A673 (cell line): ENCODE results near the gene CBX1. TPM values are rescaled to one million over a fixed set of nuclear protein-coding genes. Genes with fewer than 3 reads are reported as not detected.

Source experiments
- BruUV-seq: library from RNA; stranded (reverse); fragments of 400-500 nt; replicated peaks from 2 replicates; lab custom pipeline; 2021; lab: Mats Ljungman, UMichigan
- CTCF ChIA-PET: fragments of 300-600 bp; sonication (Branson Sonifier 250); formaldehyde crosslinking; loops from one replicate; lab custom pipeline; 2022; ENCODE audit warnings: antibody characterized with exemption; lab: Charles Lee
- POLR2A ChIA-PET: fragments of 300-600 bp; sonication (Branson Sonifier 250); formaldehyde crosslinking; loops from one replicate; lab custom pipeline; 2022; ENCODE audit warnings: antibody characterized with exemption; ENCODE audit not compliant: low non-redundant PET; lab: Charles Lee
- DNase-seq: peaks from one replicate; pipeline ENCODE4 v3.0.0-alpha.2; 2015; ENCODE audit warnings: low spot score
- H3K27ac ChIP-seq: fragments of 200-600 bp; sonication (generic); 2 replicates; pipeline ENCODE4 v1.5.1; 2016; ENCODE audit warnings: mixed run types, low read depth, mild to moderate bottlenecking, mixed read lengths, antibody characterized with exemption, low read length; ENCODE audit not compliant: poor library complexity, severe bottlenecking
- H3K27me3 ChIP-seq: fragments of 200-600 bp; sonication (generic); replicated peaks from 2 replicates; pipeline ENCODE4 v1.6.1; 2017; ENCODE audit warnings: mixed run types, low read depth, mild to moderate bottlenecking, mixed read lengths, antibody characterized with exemption, low read length; ENCODE audit not compliant: insufficient read depth, poor library complexity
- H3K36me3 ChIP-seq: fragments of 200-600 bp; sonication (generic); 2 replicates; pipeline ENCODE4 v1.6.1; 2016; ENCODE audit warnings: mixed run types, mild to moderate bottlenecking, mixed read lengths, antibody characterized with exemption, low read length; ENCODE audit not compliant: insufficient read depth, poor library complexity, severe bottlenecking
- H3K4me1 ChIP-seq: fragments of 200-600 bp; sonication (generic); 2 replicates; pipeline ENCODE4 v1.6.1; 2017; ENCODE audit warnings: mixed run types, mild to moderate bottlenecking, mixed read lengths, antibody characterized with exemption, low read length; ENCODE audit not compliant: insufficient read depth, poor library complexity, severe bottlenecking
- H3K4me3 ChIP-seq: fragments of 200-600 bp; sonication (generic); 2 replicates; pipeline ENCODE4 v1.5.1; 2016; ENCODE audit warnings: low read depth, mixed run types, mild to moderate bottlenecking, mixed read lengths, low read length; ENCODE audit not compliant: poor library complexity, severe bottlenecking
- H3K9me3 ChIP-seq: fragments of 200-600 bp; sonication (generic); 2 replicates; pipeline ENCODE4 v1.6.1; 2016; ENCODE audit warnings: mixed run types, low read depth, mild to moderate bottlenecking, mixed read lengths, antibody characterized with exemption, low read length; ENCODE audit not compliant: poor library complexity, severe bottlenecking
- CTCF ChIP-seq: fragments of 300-800, 200-600 bp; sonication (generic); conservative IDR thresholded peaks from 2 replicates; pipeline ENCODE4 v1.5.1; 2017; ENCODE audit warnings: low read depth, mild to moderate bottlenecking, antibody characterized with exemption, low read length, moderate library complexity, mixed read lengths
- EZH2 ChIP-seq: fragments of 200-600 bp; sonication (generic); IDR thresholded peaks from 2 replicates; pipeline ENCODE4 v1.6.1; 2017; ENCODE audit warnings: borderline replicate concordance, low read depth, mild to moderate bottlenecking, mixed read lengths, antibody characterized with exemption, low read length; ENCODE audit not compliant: poor library complexity, severe bottlenecking
- intact Hi-C: fragments of 100-400 bp; cut with micrococcal nuclease; formaldehyde crosslinking; loops from one replicate; pipeline ENCODE4 v1.10.0; 2022; ENCODE audit not compliant: unreplicated experiment
- total RNA-seq: library from RNA; stranded (reverse); gene quantifications from 2 replicates; pipeline ENCODE4 v1.2.3, GENCODE V29; 2021

Gene CBX1
- total RNA-seq, 1 experiment from 2014 or later, result 121 TPM

- no TSS peak for BruUV-seq
- Histone ChIP-seq H3K27me3 (no peaks in the 10 kb centered on the region), H3K36me3 (no peaks in the 10 kb centered on the region), H3K4me3 (no peak overlapping the region), H3K9me3 (no peaks in the 10 kb centered on the region), H3K27ac (no peak overlapping the region), H3K4me1 (no peaks in the 10 kb centered on the region)
- TF ChIP-seq CTCF, result no peak
- TF ChIP-seq EZH2, result no peak
- intact Hi-C loops, result no loop called here
- ChIA-PET CTCF (interaction anchor here (1.2 kb wide), 1 partner anchor 101 kb away, joined by 3 read pairs; no protein-coding TSS in a partner anchor), POLR2A (no interaction called here)
- no peak for DNase-seq
Observed at GRCh38 chr17:48127371-48128051, 26.2 kb upstream of the CBX1 start.

GRCh38 chr17:48126532-48126850 is 25.2 kb upstream of the CBX1 start:
- TF ChIP-seq EZH2, result no peak
- TF ChIP-seq CTCF, result no peak
- Histone ChIP-seq H3K36me3 (peaks cover 4% of the 10 kb centered on the region), H3K4me1 (no peaks in the 10 kb centered on the region), H3K27ac (no peak overlapping the region), H3K9me3 (no peaks in the 10 kb centered on the region), H3K4me3 (no peak overlapping the region), H3K27me3 (no peaks in the 10 kb centered on the region)
- intact Hi-C loops, result no loop called here
- DNase-seq, result no peak
- BruUV-seq, result no TSS peak
- ChIA-PET POLR2A (no interaction called here), CTCF (interaction anchor here (1.2 kb wide), 1 partner anchor 100 kb away, joined by 3 read pairs; no protein-coding TSS in a partner anchor)

- H3K4me1 ChIP-seq, result no peaks in the 10 kb centered on the region
- no peak for TF ChIP-seq EZH2
- no peak for TF ChIP-seq CTCF
- H3K27ac ChIP-seq, result no peak overlapping the region
- H3K9me3 ChIP-seq, result no peaks in the 10 kb centered on the region
- no peaks in the 10 kb centered on the region for H3K27me3 ChIP-seq
- POLR2A ChIA-PET, result no interaction called here
- H3K4me3 ChIP-seq, result no peak overlapping the region
- intact Hi-C loops, result no loop called here
- no TSS peak for BruUV-seq
- no peak for DNase-seq
- H3K36me3 ChIP-seq, result peaks cover 10% of the 10 kb centered on the region
- CTCF ChIA-PET, result no interaction called here
Observed at GRCh38 chr17:48125829-48126531, 24.7 kb upstream of the CBX1 start.
